Activated naive CD4-positive, alpha-beta T cell treated with anti-CD3 and anti-CD28 coated beads, Interleukin-2, amount 50 U/mL, for 72 hours (primary cell): Measurements from ENCODE around the gene OR6C68. TPM values are rescaled to one million over a fixed set of nuclear protein-coding genes. Genes with fewer than 3 reads are reported as not detected.
"Not testable (repeated sequence)": the region's sequence is repeated elsewhere in the genome, so short reads cannot be mapped to it uniquely, and the experiment has no call there.

Experiments
- ATAC-seq, 2 donors: fragments of 150-1000 bp; cut with Tn5 transposase; 2 replicates each; pipeline ENCODE4 v1.10.0; 2021; ENCODE audit warnings: mild to moderate bottlenecking in 2 of 2, moderate library complexity in 2 of 2
- DNase-seq, 2 donors: peaks; one replicate each; pipeline ENCODE4 v3.0.0; 2021 to 2022; ENCODE audit warnings: low spot score in 2 of 2
- H3K27ac Mint-ChIP-seq, 2 donors: one replicate each; pipeline ENCODE4 v1.8.0; 2022; ENCODE audit warnings: mild to moderate bottlenecking in 2 of 2, mixed read lengths in 2 of 2
- H3K36me3 Mint-ChIP-seq, 2 donors: one replicate each; pipeline ENCODE4 v1.8.0; 2022; ENCODE audit warnings: mixed read lengths in 2 of 2
- H3K9me3 Mint-ChIP-seq, 2 donors: one replicate each; pipeline ENCODE4 v1.8.0; 2022; ENCODE audit warnings: mixed read lengths in 2 of 2
- total RNA-seq, 2 donors: library from RNA; stranded (reverse); gene quantifications; one replicate each; pipeline ENCODE4 v1.2.3, GENCODE V29; 2022

Gene OR6C68
- not detected for total RNA-seq

- Mint-ChIP-seq H3K36me3 (no peaks in the 10 kb centered on the region), H3K27ac (no peak within 1 kb of the TSS), H3K9me3 (no peaks in the 10 kb centered on the region)
- ATAC-seq (no peak), DNase-seq (no peak)
These were observed at the start of gene OR6C68 for GRCh38 chr12:55492078-55492477. OR6C68 (plus strand) TSS chr12:55492378; CDS start chr12:55492378, 0 bp downstream.

- Mint-ChIP-seq H3K36me3 (peaks cover 0 to 10% of the 10 kb centered on the region in 2 donors), H3K9me3 (no peaks in the 10 kb centered on the region), H3K27ac (no peak within 1 kb of the TSS)
- ATAC-seq (no peak), DNase-seq (no peak)
These were observed 48.4 kb upstream of the OR6C68 start, which contains the start of gene OR6C2 for GRCh38 chr12:55443776-55444175. OR6C2 (plus strand) TSS chr12:55444076; CDS start chr12:55452214, 8,138 bp downstream.

GRCh38 chr12:55445357-55445756 is 46.8 kb upstream of the OR6C68 start:
- H3K27ac Mint-ChIP-seq = no peak overlapping the region
- peaks cover 0 to 7% of the 10 kb centered on the region in 2 donors for H3K36me3 Mint-ChIP-seq
- no peak for ATAC-seq
- DNase-seq = no peak
- no peaks in the 10 kb centered on the region for H3K9me3 Mint-ChIP-seq

DNA sequence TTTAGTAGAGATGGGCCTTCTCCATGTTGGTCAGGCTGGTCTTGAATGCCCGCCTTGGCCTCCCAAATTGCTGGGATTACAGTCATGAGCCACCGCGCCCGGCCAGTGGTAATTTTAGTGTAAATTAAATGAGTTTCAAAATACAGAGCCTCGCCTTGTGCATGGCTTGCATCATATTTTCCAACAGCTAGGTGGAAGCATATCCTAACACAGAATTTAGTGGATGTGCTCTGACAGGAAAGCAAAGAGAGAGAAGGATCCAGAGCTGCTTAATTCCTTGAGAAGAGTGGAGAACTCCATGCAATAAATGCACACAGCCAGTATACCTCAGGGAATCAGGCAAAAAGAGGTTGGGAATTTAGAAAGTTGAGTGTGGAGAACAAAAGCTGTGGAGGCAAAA is 45.9 kb upstream of the OR6C68 start:
- no peaks in the 10 kb centered on the region for H3K36me3 Mint-ChIP-seq
- H3K27ac Mint-ChIP-seq = no peak overlapping the region
- no peak for ATAC-seq

GRCh38 chr12:55448825-55449224 is 43.4 kb upstream of the OR6C68 start:
- no peak for ATAC-seq
- DNase-seq = no peak
- Mint-ChIP-seq H3K27ac (no peak overlapping the region), H3K9me3 (no peaks in the 10 kb centered on the region), H3K36me3 (no peaks in the 10 kb centered on the region)

More for the DNA sequence above, 45.9 kb upstream of the OR6C68 start:
- DNase-seq = no peak
- no peaks in the 10 kb centered on the region for H3K9me3 Mint-ChIP-seq

- not testable (repeated sequence) for DNase-seq, H3K9me3 Mint-ChIP-seq, H3K36me3 Mint-ChIP-seq, H3K27ac Mint-ChIP-seq, ATAC-seq
These were observed 27.3 kb upstream of the OR6C68 start for GRCh38 chr12:55464926-55465325.

DNA sequence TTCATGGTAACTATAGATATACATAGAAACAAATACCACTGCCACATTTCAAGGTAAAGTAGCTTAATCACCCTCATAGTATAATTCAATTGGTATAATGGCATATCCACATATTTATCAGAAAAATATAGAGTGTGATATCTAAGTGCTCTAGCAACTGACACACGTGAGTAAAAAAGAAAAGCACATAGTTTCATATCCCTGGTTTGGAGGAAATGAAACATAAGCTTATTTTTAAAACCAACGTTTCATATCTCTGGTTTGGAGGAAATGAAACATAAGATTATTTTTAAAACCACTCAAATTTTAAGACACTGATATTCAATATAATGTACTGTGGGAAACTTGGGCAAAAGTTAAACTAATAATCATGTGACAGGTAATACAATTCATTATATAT is 24.3 kb upstream of the OR6C68 start:
- no peak overlapping the region for H3K27ac Mint-ChIP-seq
- no peaks in the 10 kb centered on the region for H3K36me3 Mint-ChIP-seq
- DNase-seq = no peak
- no peak for ATAC-seq
- H3K9me3 Mint-ChIP-seq = no peaks in the 10 kb centered on the region

- no peaks in the 10 kb centered on the region for H3K9me3 Mint-ChIP-seq
- no peak overlapping the region for H3K27ac Mint-ChIP-seq
- no peak for DNase-seq
- H3K36me3 Mint-ChIP-seq = no peaks in the 10 kb centered on the region
- no peak for ATAC-seq
These were observed 22.9 kb upstream of the OR6C68 start for GRCh38 chr12:55469291-55469690.

DNA sequence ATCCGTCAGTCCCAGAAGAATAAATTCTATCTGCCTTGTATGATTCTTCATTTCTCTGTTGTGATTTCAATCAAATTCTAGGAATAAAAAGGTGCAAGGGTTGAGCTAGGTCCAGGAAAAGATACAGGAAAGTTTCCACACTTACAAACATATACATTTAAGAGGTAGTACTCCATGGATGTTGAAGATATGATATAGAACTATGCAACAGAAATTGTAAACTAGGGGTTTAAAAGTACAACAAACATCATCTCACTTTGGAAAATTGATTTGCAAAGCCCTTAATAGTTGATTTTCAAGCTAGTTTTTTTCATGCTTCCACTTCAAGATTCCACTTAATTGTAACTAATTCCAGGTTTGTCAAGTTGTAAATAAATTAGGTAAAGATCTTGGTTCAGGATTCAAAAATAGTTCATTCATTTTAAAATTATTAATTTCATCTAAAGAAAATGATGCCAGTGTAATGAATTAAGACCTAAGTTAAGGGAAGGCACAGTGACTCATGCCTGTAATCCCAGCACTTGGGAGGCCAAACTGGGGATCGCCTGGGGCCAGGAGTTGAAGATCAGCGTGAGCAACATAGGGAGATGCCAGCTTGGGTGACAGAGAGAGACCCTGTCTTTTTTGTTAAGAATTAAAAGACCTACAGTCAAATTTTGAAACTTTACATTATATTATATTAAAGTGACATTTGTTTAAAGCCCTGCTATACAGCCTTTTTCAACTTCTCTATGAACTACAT is 21.9 kb upstream of the OR6C68 start, which contains the start of gene OR6C70:
OR6C70 (minus strand) TSS at position 51 of the 742 bp plus-strand sequence; CDS start at position 51, 0 bp downstream.
- no peak for DNase-seq
- no peak for ATAC-seq
- Mint-ChIP-seq H3K27ac (no peak within 1 kb of the TSS), H3K9me3 (no peaks in the 10 kb centered on the region), H3K36me3 (no peaks in the 10 kb centered on the region)

GRCh38 chr12:55472264-55472663 is 19.9 kb upstream of the OR6C68 start:
- Mint-ChIP-seq H3K36me3 (no peaks in the 10 kb centered on the region), H3K27ac (no peak overlapping the region), H3K9me3 (no peaks in the 10 kb centered on the region)
- DNase-seq (no peak), ATAC-seq (no peak)

DNA sequence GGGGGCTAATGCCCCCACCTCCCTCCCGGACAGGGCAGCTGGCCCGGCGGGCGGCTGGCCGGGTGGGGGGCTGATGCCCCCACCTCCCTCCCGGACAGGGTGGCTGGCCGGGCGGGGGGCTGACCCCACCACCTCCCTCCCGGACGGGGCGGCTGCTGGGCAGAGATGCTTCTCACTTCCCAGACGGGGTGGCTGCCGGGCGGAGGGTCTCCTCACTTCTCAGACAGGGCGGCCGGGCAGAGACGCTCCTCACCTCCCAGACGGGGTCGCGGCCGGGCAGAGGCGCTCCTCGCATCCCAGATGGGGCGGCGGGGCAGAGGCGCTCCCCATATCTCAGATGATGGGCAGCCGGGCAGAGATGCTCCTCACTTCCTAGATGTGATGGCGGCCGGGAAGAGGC is 13.0 kb upstream of the OR6C68 start:
- H3K9me3 Mint-ChIP-seq, ATAC-seq, DNase-seq, H3K27ac Mint-ChIP-seq, H3K36me3 Mint-ChIP-seq: not testable (repeated sequence)

GRCh38 chr12:55484284-55484683 is 7.9 kb upstream of the OR6C68 start:
- not testable (repeated sequence) for ATAC-seq, H3K9me3 Mint-ChIP-seq, H3K27ac Mint-ChIP-seq, DNase-seq, H3K36me3 Mint-ChIP-seq

- DNase-seq (no peak), ATAC-seq (no peak)
- H3K36me3 Mint-ChIP-seq = no peaks in the 10 kb centered on the region
- H3K9me3 Mint-ChIP-seq = no peaks in the 10 kb centered on the region
- H3K27ac Mint-ChIP-seq = no peak overlapping the region
These were observed 3.3 kb downstream of the OR6C68 start for GRCh38 chr12:55495490-55495889.

- ATAC-seq (no peak), DNase-seq (no peak)
- no peak overlapping the region for H3K27ac Mint-ChIP-seq
- H3K36me3 Mint-ChIP-seq = no peaks in the 10 kb centered on the region
- no peaks in the 10 kb centered on the region for H3K9me3 Mint-ChIP-seq
These were observed 7.1 kb downstream of the OR6C68 start for GRCh38 chr12:55499231-55499630.

DNA sequence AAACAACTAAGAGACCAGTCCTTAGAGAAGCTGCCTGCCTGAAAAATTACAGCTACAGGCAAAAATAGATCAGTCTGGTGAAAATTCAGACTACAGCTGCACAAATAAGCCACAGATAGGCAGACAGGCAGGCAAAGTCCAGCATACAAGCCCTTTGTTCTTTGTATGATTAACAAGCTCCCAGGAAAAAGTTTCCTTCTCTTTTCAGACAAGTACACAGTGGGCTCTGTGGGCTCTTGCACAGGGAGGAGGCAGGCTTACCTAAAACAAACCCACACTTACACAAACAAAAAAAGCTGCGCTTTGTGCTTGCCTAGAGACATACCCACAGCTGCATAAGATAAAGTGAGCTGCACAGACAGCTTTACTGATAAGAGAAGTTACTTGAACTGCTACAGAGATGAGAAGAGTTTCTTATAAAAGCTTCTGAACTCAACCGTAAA is 7.7 kb downstream of the OR6C68 start:
- H3K27ac Mint-ChIP-seq = no peak overlapping the region
- H3K36me3 Mint-ChIP-seq = no peaks in the 10 kb centered on the region
- ATAC-seq (no peak), DNase-seq (no peak)
- H3K9me3 Mint-ChIP-seq = no peaks in the 10 kb centered on the region

- Mint-ChIP-seq H3K27ac (no peak overlapping the region), H3K9me3 (no peaks in the 10 kb centered on the region), H3K36me3 (no peaks in the 10 kb centered on the region)
- ATAC-seq (no peak), DNase-seq (no peak)
These were observed 9.4 kb downstream of the OR6C68 start for GRCh38 chr12:55501601-55502000.

DNA sequence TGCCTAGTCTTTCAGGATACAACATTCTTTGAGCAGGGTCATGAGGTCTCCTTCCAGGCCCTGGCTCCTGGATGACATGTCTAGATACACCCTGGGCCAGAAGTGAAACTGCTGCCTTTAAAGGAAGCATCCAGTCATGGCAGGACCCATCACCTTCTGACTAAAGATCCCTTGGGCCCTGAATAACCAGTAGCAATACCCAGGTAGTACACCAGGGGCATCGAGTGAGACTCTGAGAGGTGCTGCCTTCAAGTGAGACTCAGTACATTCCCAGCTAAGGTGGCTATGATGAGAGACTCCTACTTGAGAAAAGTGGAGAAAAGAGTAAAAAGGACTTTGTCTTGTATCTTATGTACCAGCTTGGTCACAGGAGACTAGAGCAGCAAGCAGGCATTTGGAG is 23.5 kb downstream of the OR6C68 start:
- ATAC-seq = no peak
- Mint-ChIP-seq H3K9me3 (peaks cover 0 to 3% of the 10 kb centered on the region in 2 donors), H3K27ac (no peak overlapping the region), H3K36me3 (no peaks in the 10 kb centered on the region)
- no peak for DNase-seq

GRCh38 chr12:55516391-55516790 is 24.2 kb downstream of the OR6C68 start:
- DNase-seq (no peak), ATAC-seq (no peak)
- Mint-ChIP-seq H3K36me3 (no peaks in the 10 kb centered on the region), H3K27ac (no peak overlapping the region), H3K9me3 (peaks cover 0 to 3% of the 10 kb centered on the region in 2 donors)
